ENCODE results near the gene ZBTB7B. TPM values are rescaled to one million over a fixed set of nuclear protein-coding genes. Genes with fewer than 3 reads are reported as not detected.

Gene ZBTB7B
- 13.7 TPM for polyA plus RNA-seq (2013, experiment 1 of 2; ENCODE audit: insufficient read length)
- polyA plus RNA-seq (2013, experiment 2 of 2; ENCODE audit: insufficient read length): 14.2 TPM

- no peak for DNase-seq
Observed at GRCh38 chr1:155002464-155003226, at the start of gene ZBTB7B. Gene ZBTB7B, plus strand, starts transcription at chr1:155002802. Its CDS starts 11,859 bp downstream, at chr1:155014661.

GRCh38 chr1:154953611-154954038 lies 49.0 kb upstream of the ZBTB7B start:
- DNase-seq: no peak

GRCh38 chr1:154954541-154954940 lies 48.1 kb upstream of the ZBTB7B start:
- DNase-seq: no peak

- peak; percentile 38 for DNase-seq
Observed at GRCh38 chr1:154955039-154955717, 47.4 kb upstream of the ZBTB7B start.

- peak; percentile 90 for DNase-seq
Observed at GRCh38 chr1:154955718-154956543, 46.7 kb upstream of the ZBTB7B start, which contains the start of gene PBXIP1. Gene PBXIP1, minus strand, starts transcription at chr1:154956099. Its CDS starts 2,378 bp downstream, at chr1:154953721.

GRCh38 chr1:154956544-154956941 lies 46.1 kb upstream of the ZBTB7B start:
- DNase-seq: no peak

GRCh38 chr1:154957091-154957657 lies 45.4 kb upstream of the ZBTB7B start:
- DNase-seq: no peak

- no peak for DNase-seq
Observed at GRCh38 chr1:154958036-154958435, 44.6 kb upstream of the ZBTB7B start.

GRCh38 chr1:154958681-154959425 lies 43.7 kb upstream of the ZBTB7B start:
- DNase-seq: no peak

GRCh38 chr1:154959426-154959780 lies 43.2 kb upstream of the ZBTB7B start:
- no peak for DNase-seq

- DNase-seq: no peak
Observed at GRCh38 chr1:154960446-154961136, 42.0 kb upstream of the ZBTB7B start.

- peak; percentile 76 for DNase-seq
Observed at GRCh38 chr1:154961207-154962155, 41.1 kb upstream of the ZBTB7B start, which contains the start of gene PYGO2. Gene PYGO2, minus strand, starts transcription at chr1:154961782. Its CDS starts 206 bp downstream, at chr1:154961576.

- DNase-seq: no peak
Observed at GRCh38 chr1:154962156-154962749, 40.3 kb upstream of the ZBTB7B start.

- no peak for DNase-seq
Observed at GRCh38 chr1:154962795-154963330, 39.7 kb upstream of the ZBTB7B start.

GRCh38 chr1:154963643-154964042 lies 39.0 kb upstream of the ZBTB7B start:
- DNase-seq: no peak

- no peak for DNase-seq
Observed at GRCh38 chr1:154964359-154964758, 38.2 kb upstream of the ZBTB7B start.

GRCh38 chr1:154966111-154966510 lies 36.5 kb upstream of the ZBTB7B start:
- no peak for DNase-seq

- DNase-seq: no peak
Observed at GRCh38 chr1:154967331-154967950, 35.2 kb upstream of the ZBTB7B start.

GRCh38 chr1:154968731-154969130 lies 33.9 kb upstream of the ZBTB7B start:
- DNase-seq: no peak

Measured in fibroblast of skin of abdomen (primary cell).